Tibial nerve (tissue), 4 donors: ENCODE results near the gene TSEN54.

ENCODE experiments used
- CTCF ChIP-seq, 5 experiments: fragments of 200-600 bp in 3 of 5; fragments of 450-650 bp in 2 of 5; sonication (generic) in 3 of 5; IDR thresholded peaks; one replicate each; pipeline ENCODE4 v1.5.1; 2016 to 2019; ENCODE audit warnings: antibody characterized with exemption in 5 of 5, mild to moderate bottlenecking in 3 of 5, moderate library complexity in 2 of 5
- EP300 ChIP-seq, 2 donors: sonication (generic); formaldehyde crosslinking; IDR thresholded peaks; one replicate each; pipeline ENCODE4 v1.6.1; 2017; ENCODE audit warnings: antibody characterized with exemption in 2 of 2, mild to moderate bottlenecking in 1 of 2

- no peak for TF ChIP-seq CTCF (IDR thresholded peaks at IDR 0.05)
- no peak for TF ChIP-seq EP300 (IDR thresholded peaks at IDR 0.05)
These were observed 54.4 kb downstream of the TSEN54 start for GRCh38 chr17:75570772-75571171.
